ENCODE results near the gene KNTC1.
"Not testable (repeated sequence)": the region's sequence is repeated elsewhere in the genome, so short reads cannot be mapped to it uniquely, and the experiment has no call there.

DNA sequence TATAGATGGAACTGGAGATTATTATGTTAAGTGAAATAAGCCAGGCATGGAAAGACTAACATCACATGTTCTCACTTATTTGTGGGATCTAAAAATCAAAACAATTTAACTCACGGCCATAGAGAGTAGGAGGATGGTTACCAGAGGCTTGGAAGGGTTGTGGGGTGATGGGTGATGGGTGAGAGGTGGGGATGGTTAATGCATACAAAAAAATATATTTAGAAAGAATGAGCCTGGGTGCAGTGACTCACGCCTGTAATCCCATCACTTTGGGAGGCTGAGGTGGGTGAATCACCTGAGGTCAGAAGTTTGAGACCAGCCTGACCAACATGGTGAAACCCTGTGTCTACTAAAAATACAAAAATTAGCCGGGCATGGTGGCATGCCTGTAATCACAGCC is 43.0 kb downstream of the KNTC1 start:
- TF ChIP-seq CTCF (IDR thresholded peaks at IDR 0.05); EP300 (IDR thresholded peaks at IDR 0.05; ENCODE audit: low read depth); POLR2A (IDR thresholded peaks at IDR 0.05): not testable (repeated sequence)

Measured in transverse colon (tissue), 3 donors.